Chondrocyte (in vitro differentiated cells): ENCODE measurements around the gene AQP7. TPM values are rescaled to one million over a fixed set of nuclear protein-coding genes. Genes with fewer than 3 reads are reported as not detected.
A peak's percentile ranks its signal among the peaks of the same experiment; 100 is the strongest.

Experiments used
- DNase-seq: peaks from one replicate; pipeline ENCODE4 v3.0.0; 2021; ENCODE audit warnings: mixed read lengths, low spot score
- H3K27ac Mint-ChIP-seq: one replicate; pipeline ENCODE4 v1.8.0; 2021; ENCODE audit warnings: mild to moderate bottlenecking, moderate library complexity, mixed read lengths; ENCODE audit not compliant: unreplicated experiment
- H3K27me3 Mint-ChIP-seq: 2 replicates; pipeline ENCODE4 v1.8.0; 2021; ENCODE audit warnings: low read depth, mixed read lengths
- H3K36me3 Mint-ChIP-seq: 2 replicates; pipeline ENCODE4 v1.8.0; 2021; ENCODE audit warnings: low read depth, mixed read lengths
- H3K4me1 Mint-ChIP-seq: 2 replicates; pipeline ENCODE4 v1.8.0; 2021; ENCODE audit warnings: low read depth, mild to moderate bottlenecking, mixed read lengths
- H3K4me3 Mint-ChIP-seq: one replicate; pipeline ENCODE4 v1.8.0; 2021; ENCODE audit warnings: mild to moderate bottlenecking, moderate library complexity, mixed read lengths; ENCODE audit not compliant: unreplicated experiment
- H3K9me3 Mint-ChIP-seq: 2 replicates; pipeline ENCODE4 v1.8.0; 2021; ENCODE audit warnings: low read depth, mixed read lengths
- CTCF ChIP-seq: fragments of 200-600 bp; sonication (generic); IDR thresholded peaks from 2 replicates; pipeline ENCODE4 v1.5.0; 2021; ENCODE audit warnings: antibody characterized with exemption, mild to moderate bottlenecking, moderate library complexity
- total RNA-seq: library from RNA; stranded (reverse); gene quantifications from 3 replicates; pipeline ENCODE4 v1.2.1, GENCODE V29; 2021

AQP7 gene
- total RNA-seq, 1 donor from 2014 or later = 0.30 TPM

GRCh38 chr9:33380390-33381094, 21.8 kb downstream of the AQP7 start:
- H3K36me3 Mint-ChIP-seq = no peaks in the 10 kb centered on the region
- TF ChIP-seq CTCF = no peak
- peaks cover 12% of the 10 kb centered on the region for H3K4me1 Mint-ChIP-seq
- no peaks in the 10 kb centered on the region for H3K9me3 Mint-ChIP-seq
- H3K4me3 Mint-ChIP-seq = no peak overlapping the region
- no peaks in the 10 kb centered on the region for H3K27me3 Mint-ChIP-seq
- peak; percentile 42 for DNase-seq
- H3K27ac Mint-ChIP-seq = no peak overlapping the region

- Mint-ChIP-seq H3K9me3 (no peaks in the 10 kb centered on the region), H3K4me3 (no peak overlapping the region), H3K4me1 (peaks cover 20% of the 10 kb centered on the region), H3K36me3 (no peaks in the 10 kb centered on the region), H3K27me3 (no peaks in the 10 kb centered on the region), H3K27ac (no peak overlapping the region)
- no peak for TF ChIP-seq CTCF
- peak; percentile 87 for DNase-seq
Measured at GRCh38 chr9:33379666-33380389, 22.5 kb downstream of the AQP7 start.

- Mint-ChIP-seq H3K9me3 (no peaks in the 10 kb centered on the region), H3K4me3 (no peak overlapping the region), H3K27ac (no peak overlapping the region), H3K27me3 (no peaks in the 10 kb centered on the region), H3K36me3 (no peaks in the 10 kb centered on the region), H3K4me1 (peaks cover 22% of the 10 kb centered on the region)
- DNase-seq = peak; percentile 56
- TF ChIP-seq CTCF = no peak
Measured at GRCh38 chr9:33378121-33378795, 24.1 kb downstream of the AQP7 start.

GRCh38 chr9:33377089-33377715, 25.2 kb downstream of the AQP7 start:
- H3K4me1 Mint-ChIP-seq = peaks cover 22% of the 10 kb centered on the region
- DNase-seq = peak; percentile 70
- no peak overlapping the region for H3K4me3 Mint-ChIP-seq
- no peak overlapping the region for H3K27ac Mint-ChIP-seq
- TF ChIP-seq CTCF = no peak
- no peaks in the 10 kb centered on the region for H3K9me3 Mint-ChIP-seq
- no peaks in the 10 kb centered on the region for H3K27me3 Mint-ChIP-seq
- H3K36me3 Mint-ChIP-seq = no peaks in the 10 kb centered on the region

GRCh38 chr9:33375841-33376321, 26.5 kb downstream of the AQP7 start:
- Mint-ChIP-seq H3K4me3 (no peak overlapping the region), H3K27me3 (no peaks in the 10 kb centered on the region), H3K4me1 (peaks cover 19% of the 10 kb centered on the region)

More at GRCh38 chr9:33375841-33376321, 26.5 kb downstream of the AQP7 start:
- H3K36me3 Mint-ChIP-seq = peaks cover 3% of the 10 kb centered on the region
- no peak for TF ChIP-seq CTCF
- DNase-seq = peak; percentile 24
- no peaks in the 10 kb centered on the region for H3K9me3 Mint-ChIP-seq
- H3K27ac Mint-ChIP-seq = no peak overlapping the region
